ENCODE results near the gene AUNIP.

Gene AUNIP

DNA sequence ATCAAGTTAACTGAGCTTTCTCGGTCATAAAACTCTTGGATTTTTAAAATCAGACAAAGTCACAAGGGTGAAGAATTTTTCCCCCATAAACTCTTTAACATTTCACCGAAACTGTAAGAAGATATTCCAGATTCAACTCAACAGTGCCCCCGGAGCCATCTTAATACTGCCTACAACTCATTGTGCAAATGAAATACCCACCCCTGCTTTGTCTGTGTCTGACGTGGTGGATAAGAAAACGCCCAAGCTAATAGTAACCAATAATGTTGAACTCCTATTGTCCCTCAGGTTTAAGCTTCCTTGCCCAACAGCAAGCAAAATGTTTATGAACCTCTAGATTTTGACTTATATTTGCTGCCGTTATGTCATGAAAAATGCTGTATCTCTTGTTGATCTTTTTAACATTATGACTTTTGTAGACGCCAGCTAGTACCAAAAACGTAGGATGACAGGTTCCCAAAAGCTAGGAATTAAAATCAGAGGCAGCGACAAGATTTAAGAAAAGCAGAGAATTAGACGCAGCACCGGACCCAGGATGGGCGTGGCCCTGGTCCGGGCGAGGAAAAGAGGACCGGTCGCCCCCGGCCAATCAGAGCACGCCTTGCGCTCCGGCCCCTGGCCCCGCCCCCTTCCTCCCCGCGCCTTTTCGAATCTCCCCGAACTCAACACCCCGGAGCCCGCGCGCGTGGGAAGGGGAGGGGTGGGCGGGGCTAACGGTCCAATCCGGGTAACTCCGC lies 45.9 kb upstream of the AUNIP start:
- TF ChIP-seq, protein P1, sequence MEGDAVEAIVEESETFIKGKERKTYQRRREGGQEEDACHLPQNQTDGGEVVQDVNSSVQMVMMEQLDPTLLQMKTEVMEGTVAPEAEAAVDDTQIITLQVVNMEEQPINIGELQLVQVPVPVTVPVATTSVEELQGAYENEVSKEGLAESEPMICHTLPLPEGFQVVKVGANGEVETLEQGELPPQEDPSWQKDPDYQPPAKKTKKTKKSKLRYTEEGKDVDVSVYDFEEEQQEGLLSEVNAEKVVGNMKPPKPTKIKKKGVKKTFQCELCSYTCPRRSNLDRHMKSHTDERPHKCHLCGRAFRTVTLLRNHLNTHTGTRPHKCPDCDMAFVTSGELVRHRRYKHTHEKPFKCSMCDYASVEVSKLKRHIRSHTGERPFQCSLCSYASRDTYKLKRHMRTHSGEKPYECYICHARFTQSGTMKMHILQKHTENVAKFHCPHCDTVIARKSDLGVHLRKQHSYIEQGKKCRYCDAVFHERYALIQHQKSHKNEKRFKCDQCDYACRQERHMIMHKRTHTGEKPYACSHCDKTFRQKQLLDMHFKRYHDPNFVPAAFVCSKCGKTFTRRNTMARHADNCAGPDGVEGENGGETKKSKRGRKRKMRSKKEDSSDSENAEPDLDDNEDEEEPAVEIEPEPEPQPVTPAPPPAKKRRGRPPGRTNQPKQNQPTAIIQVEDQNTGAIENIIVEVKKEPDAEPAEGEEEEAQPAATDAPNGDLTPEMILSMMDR (IDR thresholded peaks at IDR 0.05): no peak

DNA sequence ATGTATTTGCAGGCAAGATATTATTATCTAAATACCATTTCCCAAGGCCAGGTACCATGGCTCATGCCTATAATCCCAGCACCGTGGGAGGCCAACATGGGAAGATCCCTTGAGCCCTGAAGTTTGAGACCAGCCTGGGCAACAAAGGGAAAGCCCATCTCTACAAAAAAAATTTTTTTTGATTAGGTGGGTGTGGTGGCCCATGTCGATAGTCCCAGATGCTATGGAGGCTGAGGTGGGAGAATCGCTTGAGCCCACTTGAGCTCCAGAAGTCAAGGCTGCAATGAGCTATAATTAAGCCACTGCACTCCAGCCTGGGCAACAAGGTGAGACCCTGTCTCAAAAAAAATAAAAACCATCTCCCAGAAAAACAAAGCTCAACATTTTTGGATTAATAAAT lies 44.7 kb upstream of the AUNIP start:
- TF ChIP-seq, protein P1 (IDR thresholded peaks at IDR 0.05): no peak

DNA sequence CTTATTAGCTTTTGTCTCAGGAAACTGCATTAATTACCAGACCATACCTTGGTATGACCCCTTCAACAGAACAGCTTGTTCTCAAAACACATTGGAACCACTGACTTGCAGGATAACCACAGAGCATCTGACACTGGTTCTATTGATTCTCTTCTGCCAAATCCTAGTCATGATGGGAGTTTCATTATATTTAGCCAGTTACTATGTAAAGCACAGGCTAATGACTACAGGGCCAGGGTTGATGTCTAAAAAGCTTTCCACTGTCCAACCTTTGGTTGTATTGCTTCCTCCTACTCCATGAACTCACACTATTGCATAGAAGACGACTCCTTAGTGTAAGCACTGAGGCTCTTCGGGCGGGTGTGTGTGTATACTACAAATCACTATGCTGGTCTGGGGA lies 43.2 kb upstream of the AUNIP start:
- TF ChIP-seq, protein P1 (IDR thresholded peaks at IDR 0.05): no peak

DNA sequence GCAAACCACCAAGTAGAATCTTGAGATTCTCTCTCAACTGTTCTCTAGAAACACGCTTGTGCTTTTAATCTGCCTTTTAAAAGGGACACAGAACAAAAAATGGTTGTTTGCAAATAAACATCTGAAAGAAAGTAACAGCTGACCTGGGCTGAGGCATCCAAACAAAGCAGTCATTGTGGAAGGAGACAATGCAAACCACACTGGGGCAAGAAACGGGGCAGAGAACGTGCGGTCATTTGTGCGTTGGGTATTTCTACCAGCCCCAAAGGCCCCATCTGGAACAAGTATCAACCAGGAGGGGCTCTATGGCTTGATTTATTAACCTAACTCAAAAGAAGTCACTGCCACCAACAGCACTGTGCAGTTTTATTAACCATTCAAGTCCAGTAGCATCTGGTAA lies 41.0 kb upstream of the AUNIP start:
- TF ChIP-seq, protein P1 (IDR thresholded peaks at IDR 0.05): no peak

DNA sequence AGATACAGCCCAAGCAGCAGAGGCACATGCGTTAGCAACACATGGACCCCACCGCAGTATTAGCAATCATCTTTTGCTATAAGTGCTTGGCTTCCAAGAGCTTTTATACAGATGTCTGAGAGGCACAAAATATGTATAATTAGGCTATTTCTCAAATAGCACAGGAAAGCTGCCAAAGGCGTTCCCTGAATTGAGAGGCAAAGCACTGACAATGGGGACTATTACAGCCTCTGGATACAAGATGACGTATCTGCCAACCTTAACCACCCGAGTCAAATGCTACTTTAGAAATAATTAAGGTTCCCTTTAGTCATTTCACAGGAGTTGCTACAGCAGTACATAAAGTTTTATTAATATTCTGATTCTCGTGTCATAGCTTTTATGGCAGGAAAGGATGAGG lies 40.5 kb upstream of the AUNIP start:
- TF ChIP-seq, protein P1 (IDR thresholded peaks at IDR 0.05): no peak

DNA sequence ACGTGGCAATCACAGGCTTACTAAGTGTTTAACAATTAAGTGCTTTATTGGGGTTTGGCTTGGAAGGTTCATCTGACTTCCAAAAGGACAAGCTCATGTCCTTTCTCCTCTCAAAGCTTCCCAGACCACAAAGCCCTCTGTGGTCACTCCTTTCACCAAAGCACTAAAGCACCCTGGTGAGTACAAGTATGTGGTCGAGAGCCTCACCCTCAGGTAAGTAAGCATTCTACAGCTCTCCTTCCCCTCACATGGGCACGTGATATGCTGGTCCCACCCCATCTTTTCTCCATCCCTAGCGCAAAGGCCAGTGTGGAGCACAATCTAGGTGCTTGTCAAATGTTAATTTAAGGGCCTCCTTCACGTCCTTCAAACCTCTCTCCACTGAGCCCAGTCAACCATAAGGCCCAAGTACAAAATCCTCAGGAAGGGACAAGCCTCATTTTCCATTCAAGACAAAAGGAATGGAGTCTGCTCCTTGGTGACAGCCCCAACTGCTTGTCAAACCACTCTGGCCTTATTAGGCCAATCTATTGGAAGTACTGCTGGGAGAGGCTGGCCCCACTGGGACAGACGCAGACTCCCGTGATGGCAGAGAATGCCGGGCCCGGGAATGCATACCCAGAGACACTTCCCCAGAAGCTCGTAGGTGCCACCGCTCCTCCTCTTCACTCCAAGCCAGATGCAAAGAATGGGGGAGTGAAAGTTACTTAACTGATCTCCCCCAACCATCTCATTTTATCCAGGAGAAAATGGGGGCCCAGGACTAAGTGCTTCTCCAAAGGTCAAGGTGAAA lies 39.2 kb upstream of the AUNIP start:
- TF ChIP-seq, protein P1 (IDR thresholded peaks at IDR 0.05): no peak

DNA sequence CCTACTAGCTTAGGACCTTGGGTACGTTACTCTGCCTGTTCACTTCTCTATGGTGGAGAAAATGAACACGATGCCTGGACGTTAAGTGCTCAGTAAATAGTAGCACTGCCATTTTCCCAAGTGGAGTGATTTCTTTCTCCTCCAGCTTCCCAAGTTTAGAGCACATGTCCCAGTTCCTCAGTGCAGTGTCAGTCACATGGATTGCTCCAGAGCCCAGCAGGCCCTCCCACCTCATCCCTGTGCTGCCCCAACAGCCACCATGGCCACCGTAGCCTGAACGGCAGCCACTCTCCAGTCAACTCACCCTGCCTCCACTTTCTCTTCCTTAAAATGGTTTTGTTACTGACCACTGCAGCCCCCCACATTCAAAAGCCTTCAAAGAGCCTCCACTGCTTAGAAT lies 38.5 kb upstream of the AUNIP start:
- TF ChIP-seq, protein P1 (IDR thresholded peaks at IDR 0.05): no peak

Data from LNCAP (cell line).